GM23338 (cell line): ENCODE data around the gene CDK13. TPM values are rescaled to one million over a fixed set of nuclear protein-coding genes. Genes with fewer than 3 reads are reported as not detected.

Experiments
- CREB1 ChIP-seq: fragments of 250-450 bp; sonication (Bioruptor Pico); IDR thresholded peaks from 2 replicates; pipeline ENCODE4 v1.5.0; 2020; ENCODE audit warnings: low read depth, mild to moderate bottlenecking, moderate library complexity
- EZH2 ChIP-seq: fragments of 200-600 bp; sonication (generic); IDR thresholded peaks from one replicate; pipeline ENCODE4 v1.8.0; 2017; ENCODE audit warnings: antibody characterized with exemption, mild to moderate bottlenecking, low read depth; ENCODE audit not compliant: unreplicated experiment
- STAT1 ChIP-seq: IDR thresholded peaks from one replicate; pipeline ENCODE4 v1.6.1; 2016; ENCODE audit warnings: antibody characterized with exemption; ENCODE audit not compliant: unreplicated experiment
- polyA plus RNA-seq: library from polyadenylated mRNA; unstranded; fragments of >200 nt; fragmentation: Nextera tagmentation; extraction: Ambion mirVana; gene quantifications from 2 replicates; pipeline ENCODE4 v1.2.1, GENCODE V29; 2016
- total RNA-seq: library from RNA; depleted of rRNA; stranded (reverse); fragments of >200 nt; shearing (Covaris generic); gene quantifications from 2 replicates; pipeline ENCODE4 v1.2.3, GENCODE V29; 2014
- TF ChIP-seq, protein P1 (sequence below): fragments of 250-450 bp; sonication (Bioruptor Pico); IDR thresholded peaks from 2 replicates; pipeline ENCODE4 v1.5.0; 2020; ENCODE audit warnings: mild to moderate bottlenecking, moderate library complexity
- TF ChIP-seq, protein P2 (sequence below): IDR thresholded peaks from 2 replicates; pipeline ENCODE4 v1.6.1; 2016; ENCODE audit warnings: antibody characterized with exemption
- TF ChIP-seq, protein P3 (sequence below), 2 experiments: fragments of 200-600 bp in 1 of 2; sonication (generic) in 1 of 2; conservative IDR thresholded peaks; 2 replicates each; pipeline versions ENCODE4 v1.5.1 to v1.6.1; 2016 to 2017; ENCODE audit warnings: antibody characterized with exemption in 2 of 2, low read depth in 2 of 2, mild to moderate bottlenecking in 2 of 2, moderate library complexity in 1 of 2
- TF ChIP-seq, protein P4 (sequence below): IDR thresholded peaks from one replicate; pipeline ENCODE4 v1.6.1; 2018; ENCODE audit warnings: antibody characterized with exemption; ENCODE audit not compliant: unreplicated experiment

CDK13 gene
- total and polyA plus RNA-seq, 2 experiments from 2014 or later = 39.4 to 80.2 TPM

DNA sequence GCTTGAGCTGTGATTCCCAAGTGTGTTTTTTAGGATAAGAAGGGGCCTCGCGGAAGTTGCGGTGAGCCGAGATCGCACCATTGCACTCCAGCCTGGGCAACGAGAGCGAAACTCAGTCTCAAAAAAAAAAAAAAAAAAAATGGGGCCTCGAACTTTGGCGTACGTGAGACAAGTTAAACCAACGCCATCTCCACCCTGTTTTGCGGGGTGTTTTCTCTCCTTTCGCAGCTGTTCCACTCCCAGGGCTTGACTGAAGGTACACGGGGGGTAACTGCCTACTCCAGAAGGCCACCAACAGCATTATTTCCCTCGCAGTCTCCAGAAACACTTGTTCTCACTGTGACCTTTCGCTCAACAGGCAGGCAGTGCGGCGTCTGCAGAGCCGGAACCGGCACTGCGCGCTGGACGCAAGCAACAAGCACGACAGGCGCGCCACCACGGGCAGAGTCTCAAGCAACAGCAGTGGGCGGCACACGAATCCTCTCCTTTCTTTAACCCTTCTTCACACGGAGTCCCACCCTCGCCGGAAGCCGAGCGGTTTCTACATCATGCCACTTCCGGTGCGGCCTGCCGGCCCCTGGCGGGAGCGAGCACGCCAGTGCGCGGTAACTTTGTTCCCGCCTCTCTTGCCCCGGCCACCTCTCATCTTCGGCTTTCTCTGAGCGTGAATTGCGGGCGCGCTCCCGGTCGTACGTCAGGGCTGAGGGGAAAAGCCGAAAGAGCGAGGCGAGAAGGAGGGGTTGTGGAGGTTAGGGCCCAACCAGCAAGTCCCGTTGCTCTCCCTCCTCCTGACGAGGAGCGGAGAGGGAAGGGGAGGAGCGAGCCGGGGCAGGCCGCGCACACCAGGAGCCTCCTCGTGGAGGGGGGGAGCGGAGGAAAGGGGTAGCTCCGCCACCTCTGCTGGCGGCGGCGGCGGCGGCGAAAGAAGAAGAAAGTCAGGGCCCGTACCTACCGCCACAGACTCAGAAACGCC, 814 bp upstream of the CDK13 start (continued):
- TF ChIP-seq, protein P1, sequence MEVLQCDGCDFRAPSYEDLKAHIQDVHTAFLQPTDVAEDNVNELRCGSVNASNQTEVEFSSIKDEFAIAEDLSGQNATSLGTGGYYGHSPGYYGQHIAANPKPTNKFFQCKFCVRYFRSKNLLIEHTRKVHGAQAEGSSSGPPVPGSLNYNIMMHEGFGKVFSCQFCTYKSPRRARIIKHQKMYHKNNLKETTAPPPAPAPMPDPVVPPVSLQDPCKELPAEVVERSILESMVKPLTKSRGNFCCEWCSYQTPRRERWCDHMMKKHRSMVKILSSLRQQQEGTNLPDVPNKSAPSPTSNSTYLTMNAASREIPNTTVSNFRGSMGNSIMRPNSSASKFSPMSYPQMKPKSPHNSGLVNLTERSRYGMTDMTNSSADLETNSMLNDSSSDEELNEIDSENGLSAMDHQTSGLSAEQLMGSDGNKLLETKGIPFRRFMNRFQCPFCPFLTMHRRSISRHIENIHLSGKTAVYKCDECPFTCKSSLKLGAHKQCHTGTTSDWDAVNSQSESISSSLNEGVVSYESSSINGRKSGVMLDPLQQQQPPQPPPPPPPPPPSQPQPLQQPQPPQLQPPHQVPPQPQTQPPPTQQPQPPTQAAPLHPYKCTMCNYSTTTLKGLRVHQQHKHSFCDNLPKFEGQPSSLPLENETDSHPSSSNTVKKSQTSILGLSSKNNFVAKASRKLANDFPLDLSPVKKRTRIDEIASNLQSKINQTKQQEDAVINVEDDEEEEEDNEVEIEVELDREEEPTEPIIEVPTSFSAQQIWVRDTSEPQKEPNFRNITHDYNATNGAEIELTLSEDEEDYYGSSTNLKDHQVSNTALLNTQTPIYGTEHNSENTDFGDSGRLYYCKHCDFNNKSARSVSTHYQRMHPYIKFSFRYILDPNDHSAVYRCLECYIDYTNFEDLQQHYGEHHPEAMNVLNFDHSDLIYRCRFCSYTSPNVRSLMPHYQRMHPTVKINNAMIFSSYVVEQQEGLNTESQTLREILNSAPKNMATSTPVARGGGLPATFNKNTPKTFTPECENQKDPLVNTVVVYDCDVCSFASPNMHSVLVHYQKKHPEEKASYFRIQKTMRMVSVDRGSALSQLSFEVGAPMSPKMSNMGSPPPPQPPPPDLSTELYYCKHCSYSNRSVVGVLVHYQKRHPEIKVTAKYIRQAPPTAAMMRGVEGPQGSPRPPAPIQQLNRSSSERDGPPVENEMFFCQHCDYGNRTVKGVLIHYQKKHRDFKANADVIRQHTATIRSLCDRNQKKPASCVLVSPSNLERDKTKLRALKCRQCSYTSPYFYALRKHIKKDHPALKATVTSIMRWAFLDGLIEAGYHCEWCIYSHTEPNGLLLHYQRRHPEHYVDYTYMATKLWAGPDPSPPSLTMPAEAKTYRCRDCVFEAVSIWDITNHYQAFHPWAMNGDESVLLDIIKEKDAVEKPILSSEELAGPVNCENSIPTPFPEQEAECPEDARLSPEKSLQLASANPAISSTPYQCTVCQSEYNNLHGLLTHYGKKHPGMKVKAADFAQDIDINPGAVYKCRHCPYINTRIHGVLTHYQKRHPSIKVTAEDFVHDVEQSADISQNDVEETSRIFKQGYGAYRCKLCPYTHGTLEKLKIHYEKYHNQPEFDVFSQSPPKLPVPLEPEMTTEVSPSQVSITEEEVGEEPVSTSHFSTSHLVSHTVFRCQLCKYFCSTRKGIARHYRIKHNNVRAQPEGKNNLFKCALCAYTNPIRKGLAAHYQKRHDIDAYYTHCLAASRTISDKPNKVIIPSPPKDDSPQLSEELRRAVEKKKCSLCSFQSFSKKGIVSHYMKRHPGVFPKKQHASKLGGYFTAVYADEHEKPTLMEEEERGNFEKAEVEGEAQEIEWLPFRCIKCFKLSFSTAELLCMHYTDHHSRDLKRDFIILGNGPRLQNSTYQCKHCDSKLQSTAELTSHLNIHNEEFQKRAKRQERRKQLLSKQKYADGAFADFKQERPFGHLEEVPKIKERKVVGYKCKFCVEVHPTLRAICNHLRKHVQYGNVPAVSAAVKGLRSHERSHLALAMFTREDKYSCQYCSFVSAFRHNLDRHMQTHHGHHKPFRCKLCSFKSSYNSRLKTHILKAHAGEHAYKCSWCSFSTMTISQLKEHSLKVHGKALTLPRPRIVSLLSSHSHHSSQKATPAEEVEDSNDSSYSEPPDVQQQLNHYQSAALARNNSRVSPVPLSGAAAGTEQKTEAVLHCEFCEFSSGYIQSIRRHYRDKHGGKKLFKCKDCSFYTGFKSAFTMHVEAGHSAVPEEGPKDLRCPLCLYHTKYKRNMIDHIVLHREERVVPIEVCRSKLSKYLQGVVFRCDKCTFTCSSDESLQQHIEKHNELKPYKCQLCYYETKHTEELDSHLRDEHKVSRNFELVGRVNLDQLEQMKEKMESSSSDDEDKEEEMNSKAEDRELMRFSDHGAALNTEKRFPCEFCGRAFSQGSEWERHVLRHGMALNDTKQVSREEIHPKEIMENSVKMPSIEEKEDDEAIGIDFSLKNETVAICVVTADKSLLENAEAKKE (CRISPR knock-in tag) = no peak
- TF ChIP-seq CREB1 (CRISPR knock-in tag) = peak; percentile 8; the same call in 1 of the 2 replicates
- TF ChIP-seq EZH2 = no peak
- TF ChIP-seq, protein P2, sequence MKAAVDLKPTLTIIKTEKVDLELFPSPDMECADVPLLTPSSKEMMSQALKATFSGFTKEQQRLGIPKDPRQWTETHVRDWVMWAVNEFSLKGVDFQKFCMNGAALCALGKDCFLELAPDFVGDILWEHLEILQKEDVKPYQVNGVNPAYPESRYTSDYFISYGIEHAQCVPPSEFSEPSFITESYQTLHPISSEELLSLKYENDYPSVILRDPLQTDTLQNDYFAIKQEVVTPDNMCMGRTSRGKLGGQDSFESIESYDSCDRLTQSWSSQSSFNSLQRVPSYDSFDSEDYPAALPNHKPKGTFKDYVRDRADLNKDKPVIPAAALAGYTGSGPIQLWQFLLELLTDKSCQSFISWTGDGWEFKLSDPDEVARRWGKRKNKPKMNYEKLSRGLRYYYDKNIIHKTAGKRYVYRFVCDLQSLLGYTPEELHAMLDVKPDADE = peak; percentile 55
- no peak for TF ChIP-seq STAT1
- TF ChIP-seq, protein P3, sequence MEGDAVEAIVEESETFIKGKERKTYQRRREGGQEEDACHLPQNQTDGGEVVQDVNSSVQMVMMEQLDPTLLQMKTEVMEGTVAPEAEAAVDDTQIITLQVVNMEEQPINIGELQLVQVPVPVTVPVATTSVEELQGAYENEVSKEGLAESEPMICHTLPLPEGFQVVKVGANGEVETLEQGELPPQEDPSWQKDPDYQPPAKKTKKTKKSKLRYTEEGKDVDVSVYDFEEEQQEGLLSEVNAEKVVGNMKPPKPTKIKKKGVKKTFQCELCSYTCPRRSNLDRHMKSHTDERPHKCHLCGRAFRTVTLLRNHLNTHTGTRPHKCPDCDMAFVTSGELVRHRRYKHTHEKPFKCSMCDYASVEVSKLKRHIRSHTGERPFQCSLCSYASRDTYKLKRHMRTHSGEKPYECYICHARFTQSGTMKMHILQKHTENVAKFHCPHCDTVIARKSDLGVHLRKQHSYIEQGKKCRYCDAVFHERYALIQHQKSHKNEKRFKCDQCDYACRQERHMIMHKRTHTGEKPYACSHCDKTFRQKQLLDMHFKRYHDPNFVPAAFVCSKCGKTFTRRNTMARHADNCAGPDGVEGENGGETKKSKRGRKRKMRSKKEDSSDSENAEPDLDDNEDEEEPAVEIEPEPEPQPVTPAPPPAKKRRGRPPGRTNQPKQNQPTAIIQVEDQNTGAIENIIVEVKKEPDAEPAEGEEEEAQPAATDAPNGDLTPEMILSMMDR (conservative IDR thresholded peaks at IDR 0.05; ENCODE audit: low read depth in 2 of 2) = no peak
- TF ChIP-seq, protein P4, sequence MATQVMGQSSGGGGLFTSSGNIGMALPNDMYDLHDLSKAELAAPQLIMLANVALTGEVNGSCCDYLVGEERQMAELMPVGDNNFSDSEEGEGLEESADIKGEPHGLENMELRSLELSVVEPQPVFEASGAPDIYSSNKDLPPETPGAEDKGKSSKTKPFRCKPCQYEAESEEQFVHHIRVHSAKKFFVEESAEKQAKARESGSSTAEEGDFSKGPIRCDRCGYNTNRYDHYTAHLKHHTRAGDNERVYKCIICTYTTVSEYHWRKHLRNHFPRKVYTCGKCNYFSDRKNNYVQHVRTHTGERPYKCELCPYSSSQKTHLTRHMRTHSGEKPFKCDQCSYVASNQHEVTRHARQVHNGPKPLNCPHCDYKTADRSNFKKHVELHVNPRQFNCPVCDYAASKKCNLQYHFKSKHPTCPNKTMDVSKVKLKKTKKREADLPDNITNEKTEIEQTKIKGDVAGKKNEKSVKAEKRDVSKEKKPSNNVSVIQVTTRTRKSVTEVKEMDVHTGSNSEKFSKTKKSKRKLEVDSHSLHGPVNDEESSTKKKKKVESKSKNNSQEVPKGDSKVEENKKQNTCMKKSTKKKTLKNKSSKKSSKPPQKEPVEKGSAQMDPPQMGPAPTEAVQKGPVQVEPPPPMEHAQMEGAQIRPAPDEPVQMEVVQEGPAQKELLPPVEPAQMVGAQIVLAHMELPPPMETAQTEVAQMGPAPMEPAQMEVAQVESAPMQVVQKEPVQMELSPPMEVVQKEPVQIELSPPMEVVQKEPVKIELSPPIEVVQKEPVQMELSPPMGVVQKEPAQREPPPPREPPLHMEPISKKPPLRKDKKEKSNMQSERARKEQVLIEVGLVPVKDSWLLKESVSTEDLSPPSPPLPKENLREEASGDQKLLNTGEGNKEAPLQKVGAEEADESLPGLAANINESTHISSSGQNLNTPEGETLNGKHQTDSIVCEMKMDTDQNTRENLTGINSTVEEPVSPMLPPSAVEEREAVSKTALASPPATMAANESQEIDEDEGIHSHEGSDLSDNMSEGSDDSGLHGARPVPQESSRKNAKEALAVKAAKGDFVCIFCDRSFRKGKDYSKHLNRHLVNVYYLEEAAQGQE = no peak
